Endothelial cell (in vitro differentiated cells): ENCODE measurements around the gene PEAK3. TPM values are rescaled to one million over a fixed set of nuclear protein-coding genes. Genes with fewer than 3 reads are reported as not detected.
A peak's percentile ranks its signal among the peaks of the same experiment; 100 is the strongest.

Source experiments
- DNase-seq: peaks from one replicate; pipeline ENCODE4 v3.0.0; 2021; ENCODE audit warnings: low spot score
- H3K27ac Mint-ChIP-seq: one replicate; pipeline ENCODE4 v1.8.0; 2021; ENCODE audit warnings: mixed read lengths, inconsistent platforms; ENCODE audit not compliant: unreplicated experiment
- H3K27me3 Mint-ChIP-seq: one replicate; pipeline ENCODE4 v1.8.0; 2021; ENCODE audit warnings: mild to moderate bottlenecking, moderate library complexity, mixed read lengths, inconsistent platforms; ENCODE audit not compliant: unreplicated experiment
- H3K36me3 Mint-ChIP-seq: one replicate; pipeline ENCODE4 v1.8.0; 2021; ENCODE audit warnings: mild to moderate bottlenecking, low read depth, mixed read lengths, inconsistent platforms; ENCODE audit not compliant: unreplicated experiment
- H3K4me1 Mint-ChIP-seq: one replicate; pipeline ENCODE4 v1.8.0; 2021; ENCODE audit warnings: mild to moderate bottlenecking, mixed read lengths, inconsistent platforms; ENCODE audit not compliant: unreplicated experiment
- H3K4me3 Mint-ChIP-seq: one replicate; pipeline ENCODE4 v1.8.0; 2021; ENCODE audit warnings: mild to moderate bottlenecking, mixed read lengths, inconsistent platforms; ENCODE audit not compliant: unreplicated experiment
- H3K9me3 Mint-ChIP-seq: one replicate; pipeline ENCODE4 v1.8.0; 2021; ENCODE audit warnings: mixed read lengths, inconsistent platforms; ENCODE audit not compliant: unreplicated experiment
- microRNA-seq: library from miRNA; unstranded; fragments of <30 nt; microRNA quantifications from one replicate; pipeline ENCODE4, GENCODE V29; 2020; ENCODE audit not compliant: unreplicated experiment
- total RNA-seq: library from RNA; stranded (reverse); fragmentation: NEBNext Ultra II Directional; extraction: Animal tissue kit (Norgen Biotek cat#: 25700); gene quantifications from one replicate; pipeline ENCODE4 v1.2.1, GENCODE V29; 2021; ENCODE audit not compliant: unreplicated experiment
- TF ChIP-seq, protein P1 (sequence below): fragments of 200-600 bp; sonication (generic); IDR thresholded peaks from one replicate; pipeline ENCODE4 v1.5.0; 2021; ENCODE audit warnings: antibody characterized with exemption; ENCODE audit not compliant: unreplicated experiment

PEAK3 gene
- total RNA-seq, 1 donor from 2014 or later, result 0.97 TPM

- DNase-seq, result no peak
Measured at GRCh38 chr19:2226840-2227360, 55.1 kb downstream of the PEAK3 start.

GRCh38 chr19:2226051-2226839 lies 55.7 kb downstream of the PEAK3 start:
- Mint-ChIP-seq H3K4me1 (peaks cover 7% of the 10 kb centered on the region), H3K9me3 (no peaks in the 10 kb centered on the region), H3K27me3 (peaks cover 13% of the 10 kb centered on the region), H3K4me3 (no peak overlapping the region), H3K27ac (no peak overlapping the region), H3K36me3 (peaks cover 16% of the 10 kb centered on the region)
- DNase-seq, result no peak
- TF ChIP-seq, protein P1, sequence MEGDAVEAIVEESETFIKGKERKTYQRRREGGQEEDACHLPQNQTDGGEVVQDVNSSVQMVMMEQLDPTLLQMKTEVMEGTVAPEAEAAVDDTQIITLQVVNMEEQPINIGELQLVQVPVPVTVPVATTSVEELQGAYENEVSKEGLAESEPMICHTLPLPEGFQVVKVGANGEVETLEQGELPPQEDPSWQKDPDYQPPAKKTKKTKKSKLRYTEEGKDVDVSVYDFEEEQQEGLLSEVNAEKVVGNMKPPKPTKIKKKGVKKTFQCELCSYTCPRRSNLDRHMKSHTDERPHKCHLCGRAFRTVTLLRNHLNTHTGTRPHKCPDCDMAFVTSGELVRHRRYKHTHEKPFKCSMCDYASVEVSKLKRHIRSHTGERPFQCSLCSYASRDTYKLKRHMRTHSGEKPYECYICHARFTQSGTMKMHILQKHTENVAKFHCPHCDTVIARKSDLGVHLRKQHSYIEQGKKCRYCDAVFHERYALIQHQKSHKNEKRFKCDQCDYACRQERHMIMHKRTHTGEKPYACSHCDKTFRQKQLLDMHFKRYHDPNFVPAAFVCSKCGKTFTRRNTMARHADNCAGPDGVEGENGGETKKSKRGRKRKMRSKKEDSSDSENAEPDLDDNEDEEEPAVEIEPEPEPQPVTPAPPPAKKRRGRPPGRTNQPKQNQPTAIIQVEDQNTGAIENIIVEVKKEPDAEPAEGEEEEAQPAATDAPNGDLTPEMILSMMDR, result no peak

More at GRCh38 chr19:2226840-2227360, 55.1 kb downstream of the PEAK3 start:
- H3K4me1 Mint-ChIP-seq, result peaks cover 7% of the 10 kb centered on the region
- H3K9me3 Mint-ChIP-seq, result no peaks in the 10 kb centered on the region
- TF ChIP-seq, protein P1, result no peak
- H3K4me3 Mint-ChIP-seq, result no peak overlapping the region
- peaks cover 17% of the 10 kb centered on the region for H3K27me3 Mint-ChIP-seq
- peaks cover 16% of the 10 kb centered on the region for H3K36me3 Mint-ChIP-seq
- no peak overlapping the region for H3K27ac Mint-ChIP-seq

- Mint-ChIP-seq H3K27me3 (peaks cover 13% of the 10 kb centered on the region), H3K4me3 (peak overlapping the region; percentile 39), H3K4me1 (peaks cover 7% of the 10 kb centered on the region), H3K27ac (no peak overlapping the region), H3K36me3 (peaks cover 14% of the 10 kb centered on the region), H3K9me3 (no peaks in the 10 kb centered on the region)
- DNase-seq, result no peak
- TF ChIP-seq, protein P1, result no peak
Measured at GRCh38 chr19:2225415-2226050, 56.4 kb downstream of the PEAK3 start.

- Mint-ChIP-seq H3K4me3 (peak overlapping the region; percentile 76), H3K27me3 (peaks cover 11% of the 10 kb centered on the region), H3K27ac (peak overlapping the region; percentile 67), H3K36me3 (peaks cover 15% of the 10 kb centered on the region), H3K4me1 (peaks cover 4% of the 10 kb centered on the region), H3K9me3 (no peaks in the 10 kb centered on the region)
- TF ChIP-seq, protein P1, result no peak
- no peak for DNase-seq
Measured at GRCh38 chr19:2224754-2225349, 57.1 kb downstream of the PEAK3 start.

Small RNA genes lying within 50 kb of the gene (microRNA-seq; reads per million reads assigned to microRNA genes)
- gene MIR1227, result 34.9 reads per million, percentile 72 among the genes with 10 or more reads in this experiment
- not detected for gene MIR4321

Other genes with a start within 250 kb of the PEAK3 start
- 228 TPM for gene MKNK2, start 230.9 kb downstream of the PEAK3 start, total RNA-seq
- gene MOB3A, start 185.8 kb downstream of the PEAK3 start, total RNA-seq, result 88.5 TPM
- gene IZUMO4, start 185.3 kb downstream of the PEAK3 start, total RNA-seq, result 8.9 TPM
- gene AP3D1, start 130.6 kb downstream of the PEAK3 start, total RNA-seq, result 169 TPM
- gene DOT1L, start 118.2 kb downstream of the PEAK3 start, total RNA-seq, result 57.1 TPM
- gene PLEKHJ1, start 45.8 kb downstream of the PEAK3 start, total RNA-seq, result 126 TPM
- gene SF3A2, start 45.4 kb downstream of the PEAK3 start, total RNA-seq, result 137 TPM
- 5.6 TPM for gene AMH, start 32.9 kb downstream of the PEAK3 start, total RNA-seq
- not detected for gene JSRP1, start 25.8 kb downstream of the PEAK3 start, total RNA-seq
- not detected for gene LINGO3, start 26.0 kb upstream of the PEAK3 start, total RNA-seq
- 108 TPM for gene LSM7, start 46.4 kb upstream of the PEAK3 start, total RNA-seq
- gene SPPL2B, start 46.5 kb upstream of the PEAK3 start, total RNA-seq, result 75.2 TPM
- gene TMPRSS9, start 78.1 kb upstream of the PEAK3 start, total RNA-seq, result not detected
- 117 TPM for gene TIMM13, start 145.4 kb upstream of the PEAK3 start, total RNA-seq
- gene LMNB2, start 174.8 kb upstream of the PEAK3 start, total RNA-seq, result 49.6 TPM
- 1.2 TPM for gene GADD45B, start 194.0 kb upstream of the PEAK3 start, total RNA-seq